CD4-positive, alpha-beta memory T cell (primary cell): Measurements from ENCODE around the gene MYBBP1A. TPM values are rescaled to one million over a fixed set of nuclear protein-coding genes. Genes with fewer than 3 reads are reported as not detected.

ENCODE experiments used
- CTCF ChIA-PET: fragments of 350-600 bp; sonication (Branson Sonifier 250); formaldehyde crosslinking; loops from one replicate; lab custom pipeline; 2021; ENCODE audit warnings: inconsistent platforms; ENCODE audit not compliant: partially characterized antibody; lab: Charles Lee
- POLR2A ChIA-PET: fragments of 350-600 bp; sonication (Branson Sonifier 250); formaldehyde crosslinking; loops from one replicate; lab custom pipeline; 2021; ENCODE audit not compliant: partially characterized antibody; lab: Charles Lee
- DNase-seq, 5 donors: peaks; one replicate each; pipeline versions ENCODE4 v3.0.0 to v3.0.0-alpha.2; 2020 to 2022; ENCODE audit warnings: mixed read lengths in 1 of 5
- H3K27ac ChIP-seq: one replicate; pipeline ENCODE4 v1.7.0; 2013; ENCODE audit warnings: low read depth, low read length
- H3K27me3 ChIP-seq: 2 replicates; pipeline ENCODE4 v1.7.0; 2013; ENCODE audit warnings: mild to moderate bottlenecking, low read length, moderate library complexity; ENCODE audit not compliant: insufficient read depth
- H3K36me3 ChIP-seq: 2 replicates; pipeline ENCODE4 v1.7.0; 2013; ENCODE audit warnings: mild to moderate bottlenecking, low read length, moderate library complexity; ENCODE audit not compliant: insufficient read depth
- H3K4me1 ChIP-seq: 2 replicates; pipeline ENCODE4 v1.7.0; 2013; ENCODE audit warnings: mild to moderate bottlenecking, low read length, moderate library complexity; ENCODE audit not compliant: insufficient read depth
- H3K4me3 ChIP-seq, 2 donors: one replicate each; pipeline ENCODE4 v1.7.0; 2013; ENCODE audit warnings: low read length in 2 of 2, mild to moderate bottlenecking in 1 of 2
- H3K9me3 ChIP-seq, 2 donors: one replicate each; pipeline ENCODE4 v1.7.0; 2013; ENCODE audit warnings: low read length in 2 of 2, control low read depth in 1 of 2; ENCODE audit not compliant: control insufficient read depth in 1 of 2
- H3K27ac Mint-ChIP-seq, 7 donors: one replicate each; pipeline ENCODE4 v1.8.0; 2020 to 2021; ENCODE audit warnings: mixed read lengths in 7 of 7, mild to moderate bottlenecking in 6 of 7, inconsistent platforms in 3 of 7, moderate library complexity in 3 of 7
- H3K27me3 Mint-ChIP-seq, 2 donors: one replicate each; pipeline ENCODE4 v1.8.0; 2020 to 2021; ENCODE audit warnings: mixed read lengths in 2 of 2
- H3K36me3 Mint-ChIP-seq, 2 donors: one replicate each; pipeline ENCODE4 v1.8.0; 2020 to 2021; ENCODE audit warnings: mixed read lengths in 2 of 2, inconsistent platforms in 1 of 2, mild to moderate bottlenecking in 1 of 2
- H3K4me1 Mint-ChIP-seq, 4 donors: one replicate each; pipeline ENCODE4 v1.8.0; 2020 to 2021; ENCODE audit warnings: mixed read lengths in 4 of 4, mild to moderate bottlenecking in 1 of 4
- H3K4me3 Mint-ChIP-seq, 8 donors: one replicate each; pipeline ENCODE4 v1.8.0; 2020 to 2021; ENCODE audit warnings: mixed read lengths in 8 of 8, mild to moderate bottlenecking in 7 of 8, moderate library complexity in 6 of 8, inconsistent platforms in 3 of 8
- H3K9me3 Mint-ChIP-seq, 8 donors: one replicate each; pipeline ENCODE4 v1.8.0; 2020 to 2021; ENCODE audit warnings: mixed read lengths in 8 of 8, mild to moderate bottlenecking in 5 of 8, inconsistent platforms in 3 of 8, moderate library complexity in 1 of 8
- intact Hi-C: fragments of 100-400 bp; cut with micrococcal nuclease; formaldehyde crosslinking; loops from one replicate; pipeline ENCODE4 v1.15.1; 2023
- polyA plus RNA-seq, 2 donors: library from polyadenylated mRNA; unstranded; fragments of 300-500 nt; fragmentation: Illumina TruSeq; gene quantifications; one replicate each; pipeline ENCODE4 v1.2.3, GENCODE V29; 2021
- total RNA-seq, 2 experiments: library from RNA; stranded (reverse); gene quantifications; one replicate each; pipeline ENCODE4 v1.2.3, GENCODE V29; 2021

Gene MYBBP1A
- total and polyA plus RNA-seq, 4 experiments from 2014 or later, result 12.5 to 74.7 (median 54.3) TPM

- Histone ChIP-seq H3K4me1 (no peaks in the 10 kb centered on the region), H3K4me3 (no peak overlapping the region), H3K36me3 (peaks cover 28% of the 10 kb centered on the region), H3K9me3 (no peaks in the 10 kb centered on the region), H3K27me3 (no peaks in the 10 kb centered on the region), H3K27ac (no peak overlapping the region)
- ChIA-PET POLR2A (interaction anchor here (1.4 kb wide), 1 partner anchor 12 kb away, joined by 4 read pairs; no protein-coding TSS in a partner anchor), CTCF (interaction anchor here (1.3 to 1.9 kb wide), 2 partner anchors 28 to 117 kb away, joined by 3 to 6 read pairs; no protein-coding TSS in a partner anchor)
- peak in 1 of 5 donors; percentile 29 for DNase-seq
- Mint-ChIP-seq H3K36me3 (peaks cover 11 to 23% of the 10 kb centered on the region in 2 donors), H3K27ac (no peak overlapping the region), H3K4me3 (no peak overlapping the region), H3K9me3 (no peaks in the 10 kb centered on the region), H3K27me3 (peaks cover 0 to 3% of the 10 kb centered on the region in 2 donors), H3K4me1 (peaks cover 0 to 4% (median 2%) of the 10 kb centered on the region in 4 donors)
- intact Hi-C loops, result no loop called here
Observed at GRCh38 chr17:4538236-4539002, 16.8 kb downstream of the MYBBP1A start.

DNA sequence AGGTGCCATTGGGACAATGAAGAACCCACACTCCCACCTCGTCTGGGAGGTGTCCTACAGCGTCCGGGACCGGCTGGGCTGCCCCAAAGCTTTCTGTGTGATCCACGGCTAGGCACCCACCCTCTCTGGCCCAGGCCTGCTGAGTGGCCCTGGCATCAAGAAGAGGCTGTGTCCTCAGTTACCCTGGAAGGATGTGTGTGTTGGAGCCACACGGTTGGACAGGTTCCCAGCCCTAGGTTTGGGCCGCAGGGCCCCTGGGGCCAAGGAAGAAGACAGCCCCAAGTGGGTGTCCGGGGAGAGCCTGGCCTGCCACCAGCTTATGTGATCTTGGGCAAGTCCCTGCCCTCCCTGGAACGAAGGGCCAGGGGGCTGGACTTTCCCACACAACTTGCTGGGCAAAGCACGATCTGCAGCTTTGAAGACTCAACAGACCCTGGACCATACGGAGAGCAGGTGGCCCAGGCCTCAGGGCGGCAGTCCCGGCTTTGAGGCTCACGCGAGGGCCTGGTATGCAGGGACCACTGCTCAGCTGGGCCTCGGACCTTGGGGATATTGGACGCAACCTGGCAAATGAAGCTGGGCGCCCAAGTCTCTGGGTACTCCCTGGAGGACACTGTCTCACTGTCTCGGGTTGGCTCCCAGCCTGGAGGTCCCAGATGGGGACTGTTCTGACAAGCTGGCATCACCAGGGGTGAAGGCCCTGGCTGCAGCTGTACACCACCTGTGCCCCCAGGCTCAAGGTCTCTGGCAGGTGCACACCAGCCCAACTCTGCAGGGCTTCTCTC lies 17.5 kb downstream of the MYBBP1A start:
- Mint-ChIP-seq H3K9me3 (no peaks in the 10 kb centered on the region), H3K4me3 (no peak overlapping the region), H3K27me3 (peaks cover 0 to 3% of the 10 kb centered on the region in 2 donors), H3K27ac (peak overlapping the region in 2 of 7 donors; percentile 38 to 70), H3K4me1 (peaks cover 0 to 5% (median 3%) of the 10 kb centered on the region in 4 donors), H3K36me3 (peaks cover 11 to 20% of the 10 kb centered on the region in 2 donors)
- Histone ChIP-seq H3K4me3 (no peak overlapping the region), H3K9me3 (no peaks in the 10 kb centered on the region), H3K27me3 (no peaks in the 10 kb centered on the region), H3K36me3 (peaks cover 22% of the 10 kb centered on the region), H3K27ac (no peak overlapping the region), H3K4me1 (no peaks in the 10 kb centered on the region)
- intact Hi-C loops, result no loop called here
- CTCF ChIA-PET, result interaction anchor here (1.1 to 1.9 kb wide), 3 partner anchors 27 to 116 kb away, joined by 3 to 6 read pairs (median 3); no protein-coding TSS in a partner anchor
- POLR2A ChIA-PET, result interaction anchor here (1.4 kb wide), 1 partner anchor 13 kb away, joined by 4 read pairs; no protein-coding TSS in a partner anchor
- DNase-seq, result peak in 1 of 5 donors; percentile 9

GRCh38 chr17:4536742-4537411 lies 18.3 kb downstream of the MYBBP1A start:
- peaks cover 8 to 14% of the 10 kb centered on the region in 2 donors for H3K36me3 Mint-ChIP-seq
- H3K36me3 ChIP-seq, result peaks cover 14% of the 10 kb centered on the region
- POLR2A ChIA-PET, result no interaction called here
- peak in 1 of 5 donors; percentile 33 for DNase-seq
- no peaks in the 10 kb centered on the region for H3K27me3 ChIP-seq
- H3K9me3 Mint-ChIP-seq, result no peaks in the 10 kb centered on the region
- no peak overlapping the region for H3K27ac ChIP-seq
- H3K4me3 Mint-ChIP-seq, result no peak overlapping the region
- H3K4me1 ChIP-seq, result no peaks in the 10 kb centered on the region
- CTCF ChIA-PET, result interaction anchor here (1.1 kb wide), 1 partner anchor 28 kb away, joined by 3 read pairs; no protein-coding TSS in a partner anchor
- H3K4me3 ChIP-seq, result no peak overlapping the region
- peak overlapping the region in 2 of 7 donors; percentile 38 to 72 for H3K27ac Mint-ChIP-seq
- no peaks in the 10 kb centered on the region for H3K9me3 ChIP-seq
- H3K4me1 Mint-ChIP-seq, result peaks cover 0 to 5% (median 3%) of the 10 kb centered on the region in 4 donors
- intact Hi-C loops, result no loop called here
- peaks cover 0 to 6% of the 10 kb centered on the region in 2 donors for H3K27me3 Mint-ChIP-seq

GRCh38 chr17:4536259-4536741 lies 18.9 kb downstream of the MYBBP1A start:
- no peak overlapping the region for H3K27ac ChIP-seq
- Mint-ChIP-seq H3K27ac (no peak overlapping the region), H3K4me3 (peak overlapping the region in 1 of 8 donors; percentile 36), H3K36me3 (peaks cover 8 to 13% of the 10 kb centered on the region in 2 donors), H3K4me1 (peaks cover 0 to 5% (median 3%) of the 10 kb centered on the region in 4 donors), H3K27me3 (peaks cover 0 to 6% of the 10 kb centered on the region in 2 donors), H3K9me3 (no peaks in the 10 kb centered on the region)
- POLR2A ChIA-PET, result no interaction called here
- CTCF ChIA-PET, result interaction anchor here (1.1 kb wide), 1 partner anchor 29 kb away, joined by 3 read pairs; no protein-coding TSS in a partner anchor
- no peaks in the 10 kb centered on the region for H3K27me3 ChIP-seq
- H3K4me3 ChIP-seq, result no peak overlapping the region
- H3K36me3 ChIP-seq, result peaks cover 9% of the 10 kb centered on the region
- intact Hi-C loops, result no loop called here
- H3K4me1 ChIP-seq, result no peaks in the 10 kb centered on the region
- DNase-seq, result no peak
- H3K9me3 ChIP-seq, result no peaks in the 10 kb centered on the region

DNA sequence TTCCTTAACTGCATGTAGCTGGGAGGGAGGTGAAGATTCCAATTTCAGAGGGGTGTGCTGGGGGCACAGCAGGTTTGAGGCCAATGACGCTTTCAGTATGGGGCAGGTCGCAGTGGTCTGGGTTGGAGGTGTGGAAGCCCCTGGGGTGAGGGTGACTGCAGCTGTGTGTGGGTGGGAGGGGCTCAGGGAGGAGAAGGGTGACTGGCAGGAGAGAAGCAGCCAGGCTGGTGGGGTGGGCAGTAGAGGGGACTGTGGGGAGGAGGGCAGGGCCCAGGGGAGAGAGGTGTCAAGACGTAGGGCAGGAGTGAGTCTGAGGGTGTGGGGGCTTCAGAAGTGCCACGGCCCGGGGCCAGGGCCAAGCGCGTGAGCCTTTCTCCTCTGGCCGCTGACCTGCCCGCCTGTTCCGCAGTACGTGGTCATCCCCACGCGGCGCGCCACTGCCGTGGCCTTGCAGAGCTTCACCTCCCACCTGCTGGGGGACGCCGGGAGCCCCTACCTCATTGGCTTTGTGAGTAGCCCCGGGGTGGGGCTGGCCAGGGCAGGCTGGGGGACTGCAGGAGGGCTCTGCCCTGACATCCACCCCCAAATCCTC lies 19.4 kb downstream of the MYBBP1A start:
- intact Hi-C loops, result no loop called here
- ChIA-PET CTCF (no interaction called here), POLR2A (no interaction called here)
- Mint-ChIP-seq H3K27ac (no peak overlapping the region), H3K9me3 (no peaks in the 10 kb centered on the region), H3K4me1 (peaks cover 0 to 5% (median 3%) of the 10 kb centered on the region in 4 donors), H3K27me3 (peaks cover 0 to 6% of the 10 kb centered on the region in 2 donors), H3K4me3 (no peak overlapping the region), H3K36me3 (peaks cover 8% of the 10 kb centered on the region in 2 donors)
- Histone ChIP-seq H3K4me1 (no peaks in the 10 kb centered on the region), H3K9me3 (no peaks in the 10 kb centered on the region), H3K4me3 (no peak overlapping the region), H3K27ac (no peak overlapping the region), H3K36me3 (peaks cover 7% of the 10 kb centered on the region), H3K27me3 (no peaks in the 10 kb centered on the region)
- peak in 1 of 5 donors; percentile 20 for DNase-seq

- H3K4me3 ChIP-seq, result no peak overlapping the region
- Mint-ChIP-seq H3K9me3 (no peaks in the 10 kb centered on the region), H3K4me1 (peaks cover 0 to 5% (median 3%) of the 10 kb centered on the region in 4 donors), H3K27me3 (peaks cover 0 to 6% of the 10 kb centered on the region in 2 donors), H3K36me3 (peaks cover 5 to 8% of the 10 kb centered on the region in 2 donors), H3K27ac (no peak overlapping the region), H3K4me3 (no peak overlapping the region)
- POLR2A ChIA-PET, result no interaction called here
- H3K4me1 ChIP-seq, result no peaks in the 10 kb centered on the region
- H3K9me3 ChIP-seq, result no peaks in the 10 kb centered on the region
- peak in 1 of 5 donors; percentile 13 for DNase-seq
- peaks cover 7% of the 10 kb centered on the region for H3K36me3 ChIP-seq
- intact Hi-C loops, result no loop called here
- no peak overlapping the region for H3K27ac ChIP-seq
- H3K27me3 ChIP-seq, result no peaks in the 10 kb centered on the region
- CTCF ChIA-PET, result no interaction called here
Observed at GRCh38 chr17:4534928-4535666, 20.1 kb downstream of the MYBBP1A start.
